HG03457 (cell line): Measurements from ENCODE around the gene HHIP.

Source experiments
- ATAC-seq: cut with Tn5 transposase; IDR thresholded peaks from one replicate; pipeline ENCODE4 v1.9.1; 2021; ENCODE audit warnings: moderate number of reproducible peaks; ENCODE audit not compliant: unreplicated experiment

HHIP gene

DNA sequence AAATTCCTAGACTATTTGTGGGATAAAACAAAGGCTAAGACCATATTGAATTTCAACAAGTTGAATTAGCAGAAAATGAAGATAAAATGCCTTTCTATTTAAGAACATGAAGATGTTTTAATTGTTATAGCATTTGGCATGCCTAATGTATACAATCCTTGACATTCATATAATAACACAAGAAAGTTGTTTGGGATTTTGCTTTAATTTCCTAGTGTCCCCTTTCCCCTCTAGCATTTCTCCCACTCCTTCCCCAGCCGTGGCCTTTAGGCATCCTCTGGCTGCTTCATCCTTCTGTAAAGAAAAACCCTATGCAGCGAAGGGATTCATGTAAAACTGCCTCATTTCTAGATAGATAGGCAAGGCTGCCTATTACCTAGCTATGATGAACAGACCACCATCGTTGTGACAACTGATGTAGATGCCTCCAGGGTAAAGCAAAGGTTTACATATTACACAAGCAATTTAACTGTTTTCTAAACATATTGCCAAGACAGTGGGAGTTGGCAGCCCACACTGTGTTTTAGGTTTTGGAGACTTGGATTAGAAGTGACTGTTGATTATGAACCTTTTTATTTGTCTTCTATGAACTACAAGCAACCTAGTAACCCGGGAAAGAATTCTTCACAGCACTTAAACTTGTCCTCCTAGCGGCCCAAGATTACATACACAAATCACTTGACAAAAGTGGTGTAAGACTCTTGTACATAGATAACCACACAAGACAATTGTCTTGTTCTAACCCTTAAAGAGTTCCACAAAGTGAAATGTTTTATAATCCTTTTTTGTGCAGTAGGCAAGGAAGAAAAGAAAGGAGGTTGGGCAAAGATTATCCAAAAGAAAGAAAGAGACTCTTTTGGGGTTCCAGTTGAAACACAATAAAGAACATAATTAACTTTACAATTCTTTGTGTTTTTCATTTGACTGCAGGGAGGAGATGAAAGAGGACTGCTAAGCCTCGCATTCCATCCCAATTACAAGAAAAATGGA lies 59.9 kb downstream of the HHIP start:
- no peak for ATAC-seq

- no peak for ATAC-seq
These were observed 63.2 kb downstream of the HHIP start for GRCh38 chr4:144709159-144709558.

GRCh38 chr4:144709793-144710525 lies 64.0 kb downstream of the HHIP start:
- no peak for ATAC-seq

DNA sequence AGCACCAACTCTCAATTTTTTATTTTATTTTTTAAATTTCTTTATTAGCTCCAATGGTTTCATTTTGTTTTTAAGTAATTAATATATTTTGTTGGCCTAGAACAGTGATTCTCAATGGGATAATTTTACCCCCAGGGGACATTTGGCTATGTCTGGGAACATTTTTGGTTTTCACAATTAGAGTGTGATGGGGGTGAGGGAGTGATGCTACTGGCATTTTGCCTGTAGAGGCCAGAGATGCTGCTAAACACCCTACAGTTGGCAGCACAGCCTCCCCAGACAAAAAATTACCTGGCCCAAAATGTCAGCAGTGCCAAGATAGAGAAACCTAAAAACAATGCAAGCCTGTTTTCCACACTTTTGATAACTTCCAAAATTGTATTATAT lies 64.6 kb downstream of the HHIP start:
- ATAC-seq, result no peak

- ATAC-seq, result no peak
These were observed 65.9 kb downstream of the HHIP start for GRCh38 chr4:144711700-144712456.

DNA sequence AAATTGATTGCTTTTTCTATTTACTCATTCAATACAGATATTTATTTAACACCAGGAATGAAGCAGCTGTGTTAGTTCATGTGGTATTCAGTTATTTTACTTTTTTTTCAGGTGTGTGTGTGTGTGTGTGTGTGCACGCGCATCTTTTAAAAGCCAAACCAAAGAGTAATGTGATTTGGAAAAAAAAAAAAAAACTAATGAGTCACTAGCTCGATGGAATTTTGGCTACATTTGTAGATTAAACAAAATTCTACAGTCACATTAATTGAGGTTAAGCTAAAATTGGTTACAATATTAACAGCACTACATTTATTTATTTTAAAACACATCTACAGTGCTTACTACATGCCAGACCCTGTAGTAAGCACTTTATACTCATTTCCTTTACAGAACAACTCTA lies 66.8 kb downstream of the HHIP start:
- no peak for ATAC-seq

DNA sequence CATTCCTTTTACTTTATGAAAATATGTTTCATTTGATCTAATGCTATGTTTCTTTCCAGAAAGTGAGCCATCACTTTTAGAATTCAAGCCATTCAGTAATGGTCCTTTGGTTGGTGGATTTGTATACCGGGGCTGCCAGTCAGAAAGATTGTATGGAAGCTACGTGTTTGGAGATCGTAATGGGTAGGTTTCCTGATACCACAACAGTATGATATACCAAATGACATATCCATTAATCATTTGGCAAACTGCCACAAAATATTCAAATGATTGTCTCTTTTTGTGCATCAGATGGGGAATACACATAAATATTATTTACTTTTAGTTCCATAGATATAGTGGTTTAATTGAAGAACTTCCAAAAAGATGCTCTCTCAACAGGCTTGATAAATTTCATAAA lies 68.2 kb downstream of the HHIP start:
- ATAC-seq, result no peak

DNA sequence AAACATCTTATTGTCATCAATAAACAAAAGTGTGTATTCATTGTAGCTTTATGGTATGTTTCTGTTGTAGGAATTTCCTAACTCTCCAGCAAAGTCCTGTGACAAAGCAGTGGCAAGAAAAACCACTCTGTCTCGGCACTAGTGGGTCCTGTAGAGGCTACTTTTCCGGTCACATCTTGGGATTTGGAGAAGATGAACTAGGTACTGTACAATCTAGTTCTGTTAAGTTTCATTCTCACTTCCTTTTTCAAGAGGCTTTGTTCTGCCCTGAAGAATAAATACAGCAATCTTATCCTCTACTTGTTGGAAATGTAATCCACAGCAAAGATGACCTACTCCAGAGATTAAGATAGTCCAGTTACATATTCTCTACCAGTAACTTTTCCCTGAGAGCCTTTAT lies 69.3 kb downstream of the HHIP start:
- no peak for ATAC-seq

GRCh38 chr4:144716778-144717177 lies 70.8 kb downstream of the HHIP start:
- ATAC-seq, result no peak

- no peak for ATAC-seq
These were observed 73.1 kb downstream of the HHIP start for GRCh38 chr4:144718958-144719512.

GRCh38 chr4:144720491-144720890 lies 74.5 kb downstream of the HHIP start:
- ATAC-seq, result no peak

GRCh38 chr4:144721994-144722393 lies 76.0 kb downstream of the HHIP start:
- no peak for ATAC-seq

DNA sequence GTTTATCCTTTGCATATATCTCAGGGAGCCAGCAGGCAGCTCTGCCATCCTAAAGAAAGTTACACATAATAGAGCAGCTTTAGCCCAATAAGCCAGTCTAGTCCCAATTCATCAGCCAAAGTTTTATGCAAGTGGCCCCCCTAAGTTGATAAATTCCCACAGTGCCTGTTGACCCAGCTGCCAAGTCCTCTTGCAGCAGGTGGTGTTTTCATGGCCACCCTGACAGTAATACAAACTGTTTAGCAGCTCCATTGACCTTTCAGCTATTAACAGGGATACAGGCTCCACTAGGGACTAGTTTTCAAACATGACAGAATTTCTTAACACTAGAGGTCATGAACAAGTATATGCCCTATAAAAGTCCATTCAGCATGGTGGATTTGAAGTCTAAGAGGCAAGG lies 77.5 kb downstream of the HHIP start:
- no peak for ATAC-seq

GRCh38 chr4:144729175-144729574 lies 83.2 kb downstream of the HHIP start:
- ATAC-seq, result no peak

DNA sequence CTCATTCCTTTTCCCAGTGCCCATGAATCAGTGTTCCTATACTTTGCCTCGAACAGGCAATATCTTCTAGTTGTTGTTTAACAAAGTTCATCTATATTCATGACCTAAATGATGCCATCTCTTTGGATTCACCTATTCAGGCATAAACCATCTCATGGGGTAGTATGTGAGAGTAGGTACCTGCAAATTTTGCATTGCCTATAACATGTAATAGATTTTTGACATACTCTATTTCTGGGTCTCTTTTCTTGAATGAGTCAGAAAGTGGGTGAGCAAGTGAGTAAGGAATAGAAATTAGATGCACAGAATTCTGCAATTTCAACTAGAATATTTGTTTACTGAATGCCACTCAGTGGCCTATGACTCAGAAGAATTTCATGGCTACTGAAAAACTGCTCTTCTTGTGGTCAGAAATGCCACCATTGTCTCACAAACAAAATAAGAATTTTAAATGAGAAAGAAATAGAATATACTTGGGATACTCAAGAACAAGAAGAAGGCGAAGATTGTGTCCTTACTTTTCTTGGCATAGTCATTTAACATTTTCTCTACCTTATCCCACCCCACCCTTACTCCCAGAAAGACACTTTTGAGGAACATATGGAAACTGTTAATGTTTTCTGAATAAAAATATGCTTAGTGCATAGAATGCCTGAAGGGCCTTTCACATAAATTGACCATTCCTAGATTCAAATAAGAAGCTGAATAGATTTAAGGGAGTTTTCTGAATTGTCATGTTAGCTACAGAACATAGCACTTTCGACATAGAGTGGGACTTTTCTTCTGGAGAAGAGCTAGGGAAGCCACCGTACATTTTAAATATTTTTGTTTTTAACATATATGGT lies 86.8 kb downstream of the HHIP start:
- ATAC-seq, result no peak

GRCh38 chr4:144733566-144733965 lies 87.6 kb downstream of the HHIP start:
- no peak for ATAC-seq

- no peak for ATAC-seq
These were observed 88.6 kb downstream of the HHIP start for GRCh38 chr4:144734522-144734921.

DNA sequence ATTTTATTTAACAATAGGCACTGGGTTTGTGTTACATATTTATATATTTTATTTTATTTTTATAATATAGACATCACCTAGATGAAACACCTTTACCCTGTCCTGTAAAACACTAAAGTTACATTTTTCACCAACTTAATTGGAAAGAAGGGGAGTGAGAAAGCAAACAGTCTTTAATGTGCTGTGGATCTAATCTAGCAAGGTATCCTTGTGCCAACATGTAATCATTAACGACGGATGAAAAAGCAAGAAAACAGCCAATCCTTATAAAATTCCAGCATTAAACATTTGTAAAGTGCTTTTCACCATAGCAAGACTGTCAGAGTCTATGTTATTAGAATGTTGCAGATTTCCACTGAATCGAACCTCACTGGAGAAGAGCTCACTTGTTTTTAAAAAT lies 92.7 kb downstream of the HHIP start:
- no peak for ATAC-seq

DNA sequence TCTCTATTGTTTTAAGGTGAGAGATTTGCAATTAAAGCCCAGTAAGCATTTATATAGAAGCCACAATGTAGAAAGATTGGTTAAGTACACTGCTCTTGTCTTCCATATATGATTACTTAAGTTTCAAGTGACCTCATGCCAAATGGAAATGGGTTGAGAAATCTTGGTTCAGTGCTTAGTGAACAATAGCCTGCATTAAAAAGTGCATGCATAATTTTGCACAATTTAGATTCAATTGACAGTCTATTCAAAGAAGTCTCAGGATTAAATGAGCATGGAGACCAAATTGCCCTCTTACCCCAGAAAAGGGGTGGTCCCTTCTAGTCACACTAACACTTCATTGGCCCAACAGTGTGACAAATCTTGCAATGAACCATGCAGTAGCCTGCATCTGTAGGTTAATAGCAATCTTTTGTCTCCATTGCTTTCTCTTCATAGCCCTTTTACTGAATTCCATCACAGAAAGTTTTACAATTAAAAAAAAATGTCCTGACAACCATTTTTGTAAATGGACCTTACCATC lies 93.6 kb downstream of the HHIP start:
- no peak for ATAC-seq

GRCh38 chr4:144740316-144740715 lies 94.4 kb downstream of the HHIP start:
- ATAC-seq, result no peak
